Kidney capillary endothelial cell (primary cell): ENCODE results near the gene EPHB1.

ENCODE experiments used
- DNase-seq: peaks from one replicate; pipeline ENCODE4 v3.0.0-alpha.2; 2018; ENCODE audit warnings: low spot score

The EPHB1 gene

GRCh38 chr3:134794950-134795745 is at the start of gene EPHB1:
EPHB1 (plus strand) TSS chr3:134795260.
- peak; percentile 99 for DNase-seq

- DNase-seq = no peak
These were observed 46.4 kb upstream of the EPHB1 start for GRCh38 chr3:134748698-134749097.

GRCh38 chr3:134749174-134749573 is 45.9 kb upstream of the EPHB1 start:
- DNase-seq = no peak

- DNase-seq = no peak
These were observed 45.1 kb upstream of the EPHB1 start for GRCh38 chr3:134749802-134750553.

- no peak for DNase-seq
These were observed 43.2 kb upstream of the EPHB1 start for GRCh38 chr3:134751831-134752230.

- no peak for DNase-seq
These were observed 42.1 kb upstream of the EPHB1 start for GRCh38 chr3:134752761-134753461.

GRCh38 chr3:134753999-134754742 is 40.9 kb upstream of the EPHB1 start:
- DNase-seq = no peak

- DNase-seq = peak; percentile 39
These were observed 40.1 kb upstream of the EPHB1 start for GRCh38 chr3:134754768-134755559.

- no peak for DNase-seq
These were observed 39.2 kb upstream of the EPHB1 start for GRCh38 chr3:134755821-134756220.

- DNase-seq = no peak
These were observed 37.5 kb upstream of the EPHB1 start for GRCh38 chr3:134757549-134758069.

GRCh38 chr3:134761213-134761612 is 33.8 kb upstream of the EPHB1 start:
- no peak for DNase-seq

- no peak for DNase-seq
These were observed 33.0 kb upstream of the EPHB1 start for GRCh38 chr3:134762016-134762415.

- no peak for DNase-seq
These were observed 29.6 kb upstream of the EPHB1 start for GRCh38 chr3:134765468-134765867.

- no peak for DNase-seq
These were observed 28.8 kb upstream of the EPHB1 start for GRCh38 chr3:134766290-134766689.

- no peak for DNase-seq
These were observed 26.9 kb upstream of the EPHB1 start for GRCh38 chr3:134768116-134768515.

- DNase-seq = no peak
These were observed 26.2 kb upstream of the EPHB1 start for GRCh38 chr3:134768837-134769236.

- no peak for DNase-seq
These were observed 25.7 kb upstream of the EPHB1 start for GRCh38 chr3:134769287-134769868.

GRCh38 chr3:134772011-134772410 is 23.0 kb upstream of the EPHB1 start:
- DNase-seq = no peak

- no peak for DNase-seq
These were observed 22.5 kb upstream of the EPHB1 start for GRCh38 chr3:134772591-134772990.

- no peak for DNase-seq
These were observed 19.2 kb upstream of the EPHB1 start for GRCh38 chr3:134775831-134776230.

GRCh38 chr3:134776518-134776917 is 18.5 kb upstream of the EPHB1 start:
- DNase-seq = no peak
